HG03139 (cell line): ENCODE results near the gene DRAP1.
A peak's percentile ranks its signal among the peaks of the same experiment; 100 is the strongest.
"Not testable (repeated sequence)": the region's sequence is repeated elsewhere in the genome, so short reads cannot be mapped to it uniquely, and the experiment has no call there.

Source experiments
- ATAC-seq: cut with Tn5 transposase; IDR thresholded peaks from one replicate; pipeline ENCODE4 v1.9.1; 2021; ENCODE audit not compliant: unreplicated experiment

DRAP1 gene

DNA sequence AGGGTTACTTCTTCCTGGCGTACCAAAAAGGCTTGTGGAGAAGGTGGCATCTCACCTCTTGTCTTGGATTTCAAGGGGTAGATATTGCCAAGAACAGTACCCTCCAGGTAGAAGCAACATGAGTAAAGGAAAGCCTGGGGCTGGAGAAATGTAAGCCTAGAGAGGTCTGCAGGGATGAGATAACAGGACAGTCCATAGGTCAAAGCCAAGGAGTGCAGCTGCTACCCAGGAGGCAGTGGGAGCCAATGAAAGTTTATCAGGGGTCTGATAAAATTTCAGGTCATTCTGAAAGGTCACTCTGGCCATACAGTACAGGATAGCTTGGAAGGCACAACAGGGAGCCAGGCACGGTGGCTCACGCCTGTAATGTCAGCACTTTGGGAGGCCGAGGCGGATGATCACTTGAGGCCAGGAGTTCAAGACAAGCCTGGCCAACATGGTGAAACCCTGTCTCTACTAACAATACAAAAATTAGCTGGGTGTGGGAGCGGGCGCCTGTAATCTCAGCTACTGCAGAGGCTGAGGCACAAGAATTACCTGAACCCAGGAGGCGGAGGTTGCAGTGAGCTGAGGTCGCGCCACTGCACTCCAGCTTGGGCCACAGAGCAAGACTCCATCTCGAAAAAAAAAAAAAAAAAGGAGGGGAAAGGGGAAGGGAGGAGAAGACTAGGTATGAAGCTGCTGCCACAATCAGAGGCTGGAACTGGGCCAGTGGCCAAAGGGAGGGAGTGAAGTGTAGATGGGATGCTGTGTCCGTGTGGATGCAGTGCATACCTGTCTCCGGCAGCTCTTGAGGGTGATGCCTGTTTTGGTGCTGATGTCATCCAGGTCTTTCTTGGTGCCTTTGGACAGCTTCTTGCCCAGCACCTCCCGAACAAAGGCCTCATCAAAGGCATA is 32.2 kb upstream of the DRAP1 start:
- ATAC-seq, result no peak

DNA sequence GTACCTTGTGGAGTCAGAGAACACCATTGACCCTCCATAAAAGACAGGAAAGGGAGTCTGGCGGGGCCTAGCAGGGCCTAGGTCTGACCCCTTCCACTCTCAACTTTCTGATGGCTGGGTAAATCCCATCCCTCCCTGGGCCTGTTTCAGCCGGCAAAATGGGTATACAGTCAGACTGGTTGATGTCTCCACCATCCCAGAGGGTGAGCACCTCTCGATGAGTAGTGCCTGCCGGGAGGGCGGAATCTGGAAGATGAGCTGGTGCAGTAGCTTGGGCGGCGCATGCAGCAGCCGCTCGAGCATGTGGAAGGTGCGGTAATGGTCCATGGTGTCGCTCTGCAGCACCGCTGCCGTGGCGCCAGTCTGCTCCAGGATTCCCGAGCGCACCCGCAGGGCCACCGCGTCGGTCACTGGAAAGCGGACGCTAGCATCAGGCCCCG is 31.5 kb upstream of the DRAP1 start:
- no peak for ATAC-seq

DNA sequence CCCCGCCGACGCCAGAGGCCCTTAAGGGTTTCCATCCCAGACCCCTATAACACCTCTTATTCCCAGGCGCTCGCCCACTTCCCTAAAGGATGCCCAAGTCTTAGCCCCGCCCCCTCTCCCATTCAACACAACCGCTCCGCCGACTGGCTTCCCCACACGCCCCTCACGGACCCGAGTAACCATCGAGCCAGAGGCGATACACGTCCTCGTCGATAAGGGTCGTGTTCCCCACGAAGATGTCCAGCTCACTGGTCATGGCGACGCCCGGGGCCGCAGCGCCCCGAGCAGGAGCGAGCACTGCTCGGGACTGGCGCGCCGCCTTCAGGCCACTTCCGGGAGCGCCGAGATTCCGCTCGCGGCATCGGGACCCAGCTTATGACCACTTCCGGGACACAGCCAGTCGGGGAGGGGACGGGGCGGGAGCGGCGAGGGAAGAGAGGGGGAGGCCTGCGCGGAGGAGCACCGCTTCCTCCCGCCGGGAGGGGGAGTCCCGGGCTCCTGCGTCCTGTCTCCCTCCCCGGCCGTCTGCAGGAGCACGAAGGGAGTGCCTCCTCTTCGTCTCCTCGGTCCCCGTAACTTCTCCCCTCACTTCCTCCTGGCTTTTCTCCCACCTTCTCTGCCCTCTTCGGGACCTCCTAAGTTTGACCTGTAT is 30.9 kb upstream of the DRAP1 start, which contains the start of gene FIBP:
Gene FIBP, minus strand, starts transcription at position 309 of the 652 bp plus-strand sequence. Its CDS starts 53 bp downstream, at position 256.
- peak; percentile 43 for ATAC-seq

DNA sequence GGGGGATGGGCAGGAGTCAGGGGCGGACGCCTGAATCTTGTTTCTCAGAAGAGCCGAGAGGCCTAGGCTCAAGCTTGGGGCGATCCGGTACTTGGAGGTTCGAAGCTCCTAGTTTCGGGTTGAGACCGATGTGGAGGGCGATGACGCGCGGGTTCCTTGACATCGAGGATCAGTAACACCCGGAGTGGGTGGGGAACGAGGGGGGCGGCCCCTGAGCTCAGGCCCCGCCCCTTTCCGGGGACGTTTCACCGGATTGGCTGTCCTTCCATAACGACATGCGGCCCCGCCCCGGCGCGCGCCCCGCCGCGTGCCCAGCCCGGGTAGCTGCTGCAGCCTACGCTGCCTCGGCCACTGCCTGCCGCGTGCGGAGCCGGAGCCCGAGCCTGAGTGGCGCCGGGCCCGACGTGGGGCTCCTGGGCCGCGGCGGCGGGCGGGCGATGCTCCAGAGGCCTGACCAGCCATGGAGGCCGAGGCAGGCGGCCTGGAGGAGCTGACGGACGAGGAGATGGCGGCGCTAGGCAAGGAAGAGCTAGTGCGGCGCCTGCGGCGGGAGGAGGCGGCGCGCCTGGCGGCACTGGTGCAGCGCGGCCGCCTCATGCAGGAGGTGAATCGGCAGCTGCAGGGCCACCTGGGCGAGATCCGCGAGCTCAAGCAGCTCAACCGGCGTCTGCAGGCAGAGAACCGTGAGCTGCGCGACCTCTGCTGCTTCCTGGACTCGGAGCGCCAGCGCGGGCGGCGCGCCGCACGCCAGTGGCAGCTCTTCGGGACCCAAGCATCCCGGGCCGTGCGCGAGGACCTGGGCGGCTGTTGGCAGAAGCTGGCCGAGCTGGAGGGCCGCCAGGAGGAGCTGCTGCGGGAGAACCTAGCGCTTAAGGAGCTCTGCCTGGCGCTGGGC is 28.7 kb upstream of the DRAP1 start, which contains the start of gene CCDC85B:
Gene CCDC85B, plus strand, starts transcription at position 350 of the 895 bp plus-strand sequence. Its CDS starts 111 bp downstream, at position 461.
- peak; percentile 43 for ATAC-seq

DNA sequence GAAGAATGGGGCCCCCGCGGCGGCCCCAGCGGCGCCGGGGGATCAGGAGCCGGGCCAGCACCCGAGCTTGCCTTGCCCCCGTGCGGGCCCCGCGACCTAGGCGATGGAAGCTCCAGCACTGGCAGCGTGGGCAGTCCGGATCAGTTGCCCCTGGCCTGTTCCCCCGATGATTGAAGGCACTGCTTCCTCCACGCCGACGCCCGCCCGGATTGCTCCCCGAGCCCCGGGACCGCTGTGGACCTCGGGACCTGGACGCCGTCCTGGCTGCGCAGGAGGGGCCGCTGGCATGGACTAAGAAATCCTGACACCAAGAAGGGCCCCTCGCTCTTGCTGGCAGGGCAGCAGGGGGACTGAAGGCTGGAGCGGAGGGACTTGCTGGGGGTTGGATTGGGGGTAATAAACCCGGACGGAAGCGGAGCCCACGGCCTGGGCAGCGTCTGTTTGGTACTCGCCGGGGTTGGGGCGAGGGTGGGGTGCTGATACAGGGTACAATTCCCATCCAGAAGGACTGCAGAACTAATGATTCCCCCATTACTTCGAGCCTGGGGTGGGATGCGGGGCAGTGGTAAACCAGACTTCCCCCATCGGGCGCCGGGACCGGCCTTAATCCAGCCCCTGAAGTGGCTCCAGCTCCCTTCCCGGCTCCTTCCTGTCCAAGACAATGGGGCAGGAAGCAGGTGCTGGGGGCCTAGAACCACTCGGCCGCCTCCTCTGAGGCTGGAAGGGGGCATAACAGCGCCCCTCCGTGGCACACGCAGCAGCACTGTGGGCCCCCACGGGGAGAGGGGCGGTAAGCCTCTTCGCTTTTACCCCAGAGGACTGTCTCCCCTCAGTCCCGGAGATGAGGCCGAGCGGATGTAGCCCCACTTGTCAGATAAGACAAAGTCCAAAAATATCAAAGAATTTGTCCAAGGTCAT is 27.7 kb upstream of the DRAP1 start:
- no peak for ATAC-seq

DNA sequence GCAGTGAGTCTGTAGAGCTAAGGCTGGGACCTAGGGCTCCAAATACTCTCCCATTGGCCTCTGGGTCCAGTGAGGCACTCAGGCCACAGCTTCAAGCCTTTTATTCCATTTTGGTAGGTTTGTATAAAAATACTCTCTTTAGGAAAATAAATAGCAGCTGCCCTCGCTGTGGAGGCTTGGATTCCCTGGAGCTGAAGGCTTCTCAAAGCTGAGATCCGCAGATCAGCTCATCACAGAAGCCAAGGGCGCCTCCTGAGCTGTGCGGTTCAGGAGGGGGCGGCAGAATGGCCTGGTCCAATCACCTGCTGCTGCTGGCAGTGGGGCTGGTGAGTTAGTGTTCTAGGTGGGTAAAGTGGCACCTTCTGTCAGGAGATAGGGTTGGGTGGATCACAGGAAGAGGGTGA is 27.1 kb upstream of the DRAP1 start:
- ATAC-seq, result not testable (repeated sequence)

DNA sequence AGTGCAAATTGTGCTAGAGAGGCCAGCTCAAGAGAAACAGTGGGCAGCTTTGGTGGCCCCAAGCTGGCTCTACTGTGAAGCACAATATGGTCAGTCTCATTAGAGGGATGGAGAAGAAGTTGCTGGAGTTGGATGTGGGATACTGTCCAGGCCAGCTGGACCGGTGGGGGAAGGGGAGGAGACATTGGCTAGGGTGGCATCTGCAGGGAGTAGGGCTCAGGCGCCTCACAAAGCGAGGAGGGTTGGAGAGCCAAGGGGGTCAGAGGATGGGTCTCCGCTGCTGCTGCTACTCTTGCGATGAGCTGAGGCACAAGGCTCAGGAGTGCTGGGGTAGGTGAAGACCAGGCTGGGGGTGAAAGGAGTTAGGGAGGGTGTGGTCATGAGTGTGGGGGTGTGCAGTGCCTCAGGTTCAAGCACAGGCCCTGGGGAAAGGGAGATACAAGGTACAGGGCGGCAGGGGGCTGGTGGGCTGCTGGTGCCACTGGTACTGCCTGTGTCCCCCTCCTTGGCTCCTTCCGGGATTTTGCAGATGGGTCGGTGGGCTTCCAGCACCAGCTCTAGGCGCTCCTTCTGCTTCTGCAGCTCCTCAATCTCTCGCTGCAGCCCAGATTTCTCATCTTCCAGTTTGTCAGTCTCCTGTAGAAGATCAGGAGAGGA is 26.4 kb upstream of the DRAP1 start:
- no peak for ATAC-seq

DNA sequence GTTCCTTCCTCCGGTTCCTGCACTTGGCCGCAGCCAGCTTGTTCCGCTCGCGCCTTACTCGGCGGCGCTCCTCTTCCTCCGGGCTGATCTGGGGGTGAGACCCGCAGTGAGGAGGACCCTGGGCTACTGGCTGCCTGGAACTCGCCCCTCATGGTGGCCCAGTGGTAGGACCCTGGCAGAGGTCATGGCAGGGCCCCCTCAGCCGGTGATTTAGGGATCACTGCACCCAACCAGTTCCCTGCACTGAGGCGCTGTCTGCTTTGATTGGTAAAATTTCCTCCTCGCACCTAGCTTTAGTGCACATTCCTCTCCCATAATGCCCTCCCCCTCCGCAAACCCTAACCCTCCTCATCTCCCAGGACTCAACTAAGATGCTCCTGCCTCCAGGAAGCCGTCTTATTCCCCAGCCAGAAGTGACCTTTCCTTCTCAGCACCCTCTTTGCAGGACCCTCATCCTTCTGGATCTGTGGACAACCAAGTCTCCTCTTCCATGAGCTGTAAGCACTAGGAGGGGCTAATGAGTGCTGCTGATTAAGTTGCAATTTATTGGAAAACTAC is 25.1 kb upstream of the DRAP1 start:
- no peak for ATAC-seq

DNA sequence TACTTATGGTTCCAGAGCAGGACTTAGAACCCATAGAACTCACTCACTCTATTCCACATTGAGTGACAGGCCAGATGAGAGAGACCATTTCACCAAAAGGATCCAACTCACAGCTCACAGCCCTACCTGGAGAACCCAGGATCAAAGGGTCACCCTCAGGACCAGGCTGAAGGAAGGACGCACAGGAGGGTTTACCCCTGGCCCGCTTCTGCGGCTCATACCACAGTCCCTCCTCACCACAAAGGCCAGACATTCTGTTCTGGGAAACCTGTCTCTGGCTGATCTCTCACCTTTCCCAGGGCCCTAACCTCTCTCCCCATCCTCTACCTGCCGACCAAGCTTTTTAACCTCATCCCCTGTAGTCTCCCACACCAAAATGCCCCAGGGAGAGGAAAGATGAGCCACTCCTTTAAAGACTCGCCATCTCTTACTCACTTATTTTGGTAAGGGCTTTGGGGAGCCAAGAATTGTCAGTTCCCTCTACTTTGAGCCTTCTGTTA is 23.7 kb upstream of the DRAP1 start:
- ATAC-seq, result no peak

DNA sequence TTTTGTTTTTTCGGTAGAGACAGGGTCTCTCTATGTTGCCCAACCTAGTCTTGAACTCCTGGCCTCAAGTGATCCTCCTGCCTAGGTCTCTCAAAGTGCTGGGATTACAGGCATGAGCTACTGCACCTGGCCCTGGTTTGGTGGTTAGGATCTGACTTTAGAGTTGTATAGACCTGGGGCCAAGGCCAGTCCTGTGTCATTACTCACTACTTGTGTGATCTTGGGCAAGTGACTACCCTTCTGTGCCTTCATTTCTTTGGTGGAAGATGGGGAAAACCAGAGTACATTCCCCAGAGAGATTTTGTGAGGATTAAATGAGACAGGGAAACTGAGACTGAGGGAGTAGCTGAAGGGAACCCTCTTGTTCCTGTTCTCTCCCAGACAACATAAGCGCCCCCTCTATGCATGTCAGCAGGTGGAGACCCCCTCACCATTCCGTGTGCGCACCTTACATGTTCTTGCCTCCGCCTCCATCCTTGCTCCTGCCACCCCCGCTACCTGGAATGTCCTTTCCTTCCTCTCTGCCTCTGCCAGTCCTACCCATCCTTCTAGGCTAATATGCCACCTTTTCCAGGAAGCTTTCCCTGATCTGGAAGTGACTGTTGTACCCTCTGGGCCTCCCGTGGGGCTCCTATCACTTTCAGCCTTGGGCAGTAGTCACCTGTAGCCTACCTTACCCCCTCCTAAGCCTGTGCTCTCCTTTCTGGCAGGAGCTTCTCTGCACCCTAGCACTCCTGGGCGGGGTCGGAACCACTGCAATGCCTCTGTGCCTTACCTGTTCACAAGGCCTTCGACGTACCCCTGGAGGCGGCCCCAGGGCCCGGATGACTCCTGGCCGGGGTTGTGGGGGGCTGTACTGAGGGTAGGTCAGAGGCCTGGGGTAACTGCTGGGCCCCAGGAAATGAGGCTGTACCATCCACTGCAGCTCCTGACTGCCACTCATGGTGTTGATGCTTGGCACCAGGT is 22.9 kb upstream of the DRAP1 start:
- no peak for ATAC-seq

DNA sequence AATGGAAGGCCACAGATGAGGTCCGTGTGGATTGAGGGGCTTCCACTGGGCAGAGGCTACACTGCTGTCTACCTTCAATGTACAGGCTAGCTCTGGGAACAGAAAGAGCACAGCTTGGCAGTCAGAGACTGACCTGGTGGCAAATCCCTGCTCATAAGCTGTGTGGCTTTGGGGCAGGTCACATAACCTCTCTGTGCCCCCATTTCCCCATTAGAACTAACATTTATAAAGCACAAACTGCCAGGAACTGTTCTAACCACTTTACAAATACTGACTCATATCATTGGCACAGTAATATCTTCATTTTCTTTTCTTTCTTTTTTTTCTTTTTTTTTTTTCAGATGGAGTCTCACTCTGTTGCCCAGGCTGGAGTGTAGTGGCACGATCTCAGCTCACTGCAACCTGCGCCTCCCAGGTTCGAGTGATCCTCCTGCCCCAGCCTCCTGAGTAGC is 22.2 kb upstream of the DRAP1 start:
- no peak for ATAC-seq

DNA sequence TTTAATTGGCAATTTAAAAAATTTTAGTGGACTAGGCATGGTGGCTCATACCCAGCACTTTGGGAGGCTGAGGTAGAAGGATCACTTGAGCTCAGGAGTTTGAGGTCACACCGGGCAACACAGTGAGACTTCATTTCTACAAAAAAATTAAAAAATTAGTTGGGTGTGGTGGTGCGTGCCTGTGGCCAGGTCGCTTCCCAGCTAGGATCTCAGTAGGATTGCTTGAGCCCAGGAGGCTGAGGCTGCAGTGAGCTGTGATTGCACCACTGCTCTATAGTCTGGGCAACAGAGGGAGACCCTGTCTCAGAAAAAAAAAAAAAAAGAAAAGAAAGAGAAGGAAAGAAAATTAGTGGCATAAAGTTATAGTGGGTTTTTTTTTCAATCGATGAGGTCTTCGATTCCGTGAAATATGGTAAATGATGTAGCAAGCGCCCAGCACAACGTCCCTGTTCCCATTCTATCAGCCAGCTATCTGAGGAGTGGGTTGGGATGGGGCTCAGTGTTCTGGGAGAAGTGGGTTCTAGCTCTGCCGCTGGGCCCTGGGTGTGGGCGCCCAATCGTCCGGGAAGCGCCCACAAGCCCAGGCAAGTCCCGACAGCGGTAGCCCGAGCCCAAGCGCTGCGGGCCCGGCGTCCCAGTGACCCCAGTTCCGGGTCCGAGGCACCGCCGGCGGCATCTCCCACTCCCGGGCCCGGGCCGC is 20.4 kb upstream of the DRAP1 start:
- ATAC-seq, result no peak

DNA sequence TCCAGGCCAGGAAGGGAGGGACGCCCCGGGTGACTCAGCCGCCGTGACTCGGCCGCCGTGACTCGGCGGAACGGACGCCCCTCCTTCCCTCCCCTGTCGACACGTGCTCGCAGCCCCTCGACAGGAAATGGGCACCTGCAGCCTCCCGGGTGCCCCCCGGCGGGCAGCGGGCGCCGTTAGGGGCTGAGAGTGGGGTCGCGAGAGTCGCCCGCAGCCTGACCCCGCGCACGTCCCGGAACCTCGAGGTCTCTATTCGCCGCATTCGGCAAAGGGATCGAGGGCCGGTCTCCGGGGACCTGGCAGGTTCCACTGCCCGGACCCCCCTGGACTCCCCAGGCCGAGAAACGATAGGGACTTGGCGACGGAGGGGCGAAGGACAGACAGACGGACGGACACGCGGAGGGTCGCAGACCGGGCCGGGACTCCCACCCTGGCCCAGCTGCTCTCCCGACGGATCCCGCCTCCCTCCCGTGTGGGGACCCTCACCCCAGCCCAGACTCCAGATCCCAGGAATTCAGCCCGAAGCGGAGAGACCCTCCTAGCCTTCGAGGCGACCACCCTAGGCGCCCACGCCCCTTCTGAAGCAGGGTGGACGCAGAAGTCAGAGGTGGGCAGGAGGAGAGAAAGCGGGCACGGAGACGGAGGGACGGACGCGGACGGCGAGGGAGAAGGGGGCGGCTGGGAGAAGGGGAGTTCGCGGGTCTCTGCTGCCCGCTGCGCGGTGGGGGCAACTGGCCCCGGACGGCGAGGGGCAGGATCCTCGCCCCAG is 19.7 kb upstream of the DRAP1 start:
- no peak for ATAC-seq

DNA sequence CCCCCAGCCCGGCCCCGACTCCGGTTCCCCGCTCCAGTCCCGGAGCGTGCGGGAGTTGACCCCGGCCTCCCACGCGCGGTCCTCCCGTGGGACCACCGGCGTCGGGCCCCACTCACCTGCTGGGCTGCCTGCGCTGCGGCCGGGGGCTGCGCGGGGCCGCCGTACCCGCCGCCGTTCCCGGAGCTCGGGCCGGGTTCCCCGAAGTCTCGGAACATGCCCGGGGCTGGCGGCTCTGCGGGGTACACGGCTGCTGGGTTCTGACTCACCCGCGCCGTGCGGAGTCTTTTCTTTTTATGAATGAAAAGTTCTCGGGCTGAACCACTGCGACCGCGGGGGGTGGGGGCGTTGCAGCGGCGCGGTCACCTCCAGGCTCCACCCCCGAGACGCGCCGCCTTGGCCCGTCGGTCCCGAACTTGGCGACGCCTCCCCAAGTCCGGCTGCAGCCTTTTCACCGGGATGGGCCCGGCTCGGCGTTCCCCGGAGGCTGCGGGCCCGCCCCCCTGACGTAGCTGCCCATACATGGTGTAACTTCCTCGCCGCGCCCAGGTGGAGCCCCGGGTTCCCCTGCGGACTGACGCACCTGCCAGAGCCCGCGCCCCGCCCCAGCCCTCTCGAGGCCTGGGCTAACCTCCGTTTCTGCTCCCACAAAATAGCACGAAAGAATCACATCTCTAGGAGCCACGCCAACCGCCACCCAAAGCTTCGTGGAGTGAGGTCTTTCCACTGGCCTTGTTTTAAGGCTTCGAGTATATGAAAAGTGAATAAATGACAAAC is 18.9 kb upstream of the DRAP1 start, which contains the start of gene FOSL1:
Gene FOSL1, minus strand, starts transcription at position 264 of the 774 bp plus-strand sequence. Its CDS starts 49 bp downstream, at position 215.
- peak; percentile 73 for ATAC-seq

DNA sequence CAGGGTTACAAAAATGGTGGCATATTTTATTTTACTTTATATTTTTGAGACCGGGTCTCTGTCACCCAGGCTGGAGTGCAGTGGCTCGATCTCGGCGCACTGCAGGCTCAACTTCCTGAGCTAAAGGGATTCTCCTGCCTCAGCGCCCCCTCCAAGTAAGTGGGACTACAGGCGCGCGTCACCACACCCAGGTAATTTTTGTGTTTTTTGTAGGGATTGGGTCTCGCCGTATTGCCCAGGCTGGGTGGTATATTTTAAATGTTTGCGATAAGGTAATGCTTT is 18.4 kb upstream of the DRAP1 start:
- ATAC-seq, result no peak

DNA sequence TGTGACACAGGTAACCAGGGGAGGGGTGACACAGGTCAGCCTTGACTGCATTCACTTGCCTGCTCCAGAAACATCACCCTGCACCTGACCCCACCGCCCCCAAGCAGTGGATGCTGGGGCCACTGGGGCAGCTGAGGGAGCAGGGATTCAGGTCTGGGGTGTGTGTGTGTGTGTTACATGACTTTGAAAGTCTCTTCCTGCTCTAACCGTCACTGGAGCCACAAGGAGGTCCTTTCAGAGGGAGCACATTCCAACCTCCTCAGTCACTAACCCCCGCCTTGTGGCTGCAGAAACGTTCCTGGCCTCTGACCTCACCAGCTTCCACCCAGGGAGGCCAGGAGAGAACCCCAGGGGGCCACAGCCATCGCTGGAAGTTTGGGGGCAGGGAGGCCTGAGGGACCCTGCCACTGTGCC is 16.2 kb upstream of the DRAP1 start:
- no peak for ATAC-seq
